A549 treated with Mapracorat at 1 μM for 4 hours (cell line): Measurements from ENCODE around the gene RHBDF1. TPM values are rescaled to one million over a fixed set of nuclear protein-coding genes. Genes with fewer than 3 reads are reported as not detected.

Experiments
- total RNA-seq: library from RNA; stranded (reverse); fragments of 200-300 nt; extraction: Qiagen RNA extraction; gene quantifications from 5 replicates; pipeline ENCODE4 v1.2.3, GENCODE V29; 2022

RHBDF1 gene
- total RNA-seq: 22.6 to 32.3 TPM (median 29.3 TPM) in 5 replicates

GRCh38 chr16:72561-73548 is at the start of gene RHBDF1:
Gene RHBDF1 (minus strand): TSS chr16:72631. CDS start chr16:65015, 7,616 bp downstream.

GRCh38 chr16:77807-78443 is 5.5 kb upstream of the RHBDF1 start, which contains the start of gene MPG:
Gene MPG (plus strand): TSS chr16:78225. CDS start chr16:78310, 85 bp downstream.

GRCh38 chr16:53346-54236 is 18.8 kb downstream of the RHBDF1 start, which contains the start of the genes POLR3K and SNRNP25:
Gene POLR3K (minus strand): TSS chr16:53608. CDS start chr16:53586, 22 bp downstream.
Gene SNRNP25 (plus strand): TSS chr16:53828. CDS start chr16:54017, 189 bp downstream.

Other genes starting within 250 kb of the RHBDF1 start
- 32.4 to 39.7 TPM (median 35.7 TPM) in 5 replicates for gene POLR3K, start 19.0 kb downstream of the RHBDF1 start, total RNA-seq
- 64.7 to 76.8 TPM (median 70.2 TPM) in 5 replicates for gene SNRNP25, start 18.8 kb downstream of the RHBDF1 start, total RNA-seq
- gene MPG, start 5.6 kb upstream of the RHBDF1 start, total RNA-seq: 55.2 to 81.0 TPM (median 72.5 TPM) in 5 replicates
- 21.0 to 29.7 TPM (median 26.8 TPM) in 5 replicates for gene NPRL3, start 66.0 kb upstream of the RHBDF1 start, total RNA-seq
- 0.19 TPM in 1 of 5 replicates, not detected in the others for gene HBZ, start 80.0 kb upstream of the RHBDF1 start, total RNA-seq
- not detected in 5 replicates for gene HBM, start 93.3 kb upstream of the RHBDF1 start, total RNA-seq
- gene HBA2, start 100.2 kb upstream of the RHBDF1 start, total RNA-seq: 0.47 to 0.97 TPM (median 0.68 TPM) in 4 of 5 replicates, not detected in the other
- 0.87 to 2.8 TPM (median 1.5 TPM) in 4 of 5 replicates, not detected in the other for gene HBA1, start 104.0 kb upstream of the RHBDF1 start, total RNA-seq
- gene HBQ1, start 107.8 kb upstream of the RHBDF1 start, total RNA-seq: 4.6 to 8.2 TPM (median 7.1 TPM) in 5 replicates
- gene LUC7L, start 156.8 kb upstream of the RHBDF1 start, total RNA-seq: 41.1 to 48.4 TPM (median 46.1 TPM) in 5 replicates
- gene FAM234A, start 162.2 kb upstream of the RHBDF1 start, total RNA-seq: 40.8 to 49.2 TPM (median 48.4 TPM) in 5 replicates
- 3.4 to 5.4 TPM (median 4.9 TPM) in 5 replicates for gene RGS11, start 203.3 kb upstream of the RHBDF1 start, total RNA-seq
- gene ARHGDIG, start 208.0 kb upstream of the RHBDF1 start, total RNA-seq: 2.7 to 3.4 TPM (median 3.2 TPM) in 5 replicates
- 0.11 to 0.65 TPM (median 0.42 TPM) in 5 replicates for gene PDIA2, start 210.5 kb upstream of the RHBDF1 start, total RNA-seq